Left lung (tissue), 10 donors: ENCODE measurements around the gene MGRN1. TPM values are rescaled to one million over a fixed set of nuclear protein-coding genes. Genes with fewer than 3 reads are reported as not detected.

ENCODE experiments used
- ATAC-seq: fragments of 200-7000 bp; cut with Tn5 transposase; one replicate; pipeline ENCODE4 v1.9.1; 2020; ENCODE audit warnings: moderate library complexity
- DNase-seq, 4 donors: peaks; one replicate each; pipeline ENCODE4 v3.0.0-alpha.2; 2013 to 2020
- H3K27ac ChIP-seq, 2 donors: fragments of 200-600 bp; sonication (generic) in 1 of 2; one replicate each; pipeline versions ENCODE4 v1.5.0 to v1.8.0; 2020 to 2021
- H3K27me3 ChIP-seq, 2 donors: fragments of 200-600 bp; sonication (generic) in 1 of 2; one replicate each; pipeline versions ENCODE4 v1.5.0 to v1.8.0; 2020 to 2021
- H3K36me3 ChIP-seq, 2 donors: fragments of 200-600 bp; sonication (generic) in 1 of 2; one replicate each; pipeline versions ENCODE4 v1.5.0 to v1.8.0; 2020 to 2021
- H3K4me1 ChIP-seq, 2 donors: fragments of 200-600 bp; one replicate each; pipeline ENCODE4 v1.8.0; 2021
- H3K4me3 ChIP-seq, 2 donors: fragments of 200-600 bp; sonication (generic) in 1 of 2; one replicate each; pipeline versions ENCODE4 v1.5.0 to v1.8.0; 2020 to 2021; ENCODE audit warnings: mild to moderate bottlenecking in 1 of 2
- H3K9me3 ChIP-seq, 2 donors: fragments of 200-600 bp; sonication (generic) in 1 of 2; one replicate each; pipeline versions ENCODE4 v1.5.0 to v1.8.0; 2020 to 2021
- CTCF ChIP-seq, 2 donors: fragments of 200-600 bp; sonication (generic) in 1 of 2; IDR thresholded peaks; one replicate each; pipeline versions ENCODE4 v1.5.0 to v1.8.0; 2021; ENCODE audit warnings: antibody characterized with exemption in 2 of 2
- intact Hi-C, 2 donors: fragments of 100-400 bp; cut with DNase I; formaldehyde crosslinking; loops; one replicate each; pipeline versions ENCODE4 v1.11.2 to v1.14.2; 2022
- polyA plus RNA-seq, 6 donors: library from polyadenylated mRNA; unstranded; fragments of 120-200 nt; gene quantifications; one replicate each; pipeline ENCODE4 v1.2.1, GENCODE V29; 2013; ENCODE audit not compliant: insufficient read length in 6 of 6
- total RNA-seq, 2 donors: library from RNA; stranded (reverse); fragmentation: NEBNext Ultra II Directional; extraction: Animal tissue kit (Norgen Biotek cat#: 25700); gene quantifications; one replicate each; pipeline ENCODE4 v1.2.1, GENCODE V29; 2021
- donor health status: DM: no; HTN: yes; CAD: no.
- donor health status: DM: no; HTN: no; CAD: no.

MGRN1 gene
- total and polyA plus RNA-seq, 8 donors: 56.9 to 98.1 (median 69.4) TPM

- no peaks in the 10 kb centered on the region for H3K27me3 ChIP-seq
- H3K27ac ChIP-seq: peak overlapping the region; percentile 95
- H3K9me3 ChIP-seq: no peaks in the 10 kb centered on the region
- TF ChIP-seq CTCF (IDR thresholded peaks at IDR 0.05): no peak
- H3K4me3 ChIP-seq: peak overlapping the region; percentile 35 to 93
- no peaks in the 10 kb centered on the region for H3K36me3 ChIP-seq
- intact Hi-C loops: no loop called here
- peaks cover 28 to 55% of the 10 kb centered on the region in 2 donors for H3K4me1 ChIP-seq
- DNase-seq (peak; percentile 98 to 100 (median 100)), ATAC-seq (peak; percentile 89)
These were observed 8.4 kb upstream of the MGRN1 start for GRCh38 chr16:4616047-4616811.

DNA sequence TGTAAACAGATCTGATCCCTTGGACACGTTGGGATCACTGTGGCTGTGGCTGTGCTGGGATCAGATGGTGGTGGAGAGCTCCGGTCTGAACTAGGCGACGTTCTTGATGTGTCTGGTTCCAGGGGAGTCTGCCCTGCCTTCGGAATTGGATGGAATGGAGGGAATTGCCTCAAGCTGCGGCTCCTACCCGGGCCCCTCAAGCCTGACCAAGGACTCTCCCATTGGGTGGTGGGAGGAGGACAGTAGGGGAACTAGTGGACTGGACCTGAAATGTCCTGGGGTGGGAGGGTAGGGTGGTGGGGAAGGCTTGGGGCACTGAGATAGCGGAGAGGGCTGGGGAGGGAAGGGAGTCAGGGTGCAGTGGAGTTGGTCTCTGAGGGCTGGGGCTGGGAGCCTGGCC is 6.7 kb upstream of the MGRN1 start:
- no peak for ATAC-seq
- no peak for DNase-seq
- H3K9me3 ChIP-seq: no peaks in the 10 kb centered on the region
- peak overlapping the region; percentile 33 to 95 for H3K27ac ChIP-seq
- intact Hi-C loops: no loop called here
- H3K36me3 ChIP-seq: no peaks in the 10 kb centered on the region
- no peak for TF ChIP-seq CTCF (IDR thresholded peaks at IDR 0.05)
- H3K4me3 ChIP-seq: no peak overlapping the region
- H3K27me3 ChIP-seq: no peaks in the 10 kb centered on the region
- peaks cover 15 to 38% of the 10 kb centered on the region in 2 donors for H3K4me1 ChIP-seq

GRCh38 chr16:4618645-4619418 is 5.8 kb upstream of the MGRN1 start:
- Histone ChIP-seq H3K4me3 (no peak overlapping the region), H3K27ac (peak overlapping the region in 1 of 2 donors; percentile 33)

DNA sequence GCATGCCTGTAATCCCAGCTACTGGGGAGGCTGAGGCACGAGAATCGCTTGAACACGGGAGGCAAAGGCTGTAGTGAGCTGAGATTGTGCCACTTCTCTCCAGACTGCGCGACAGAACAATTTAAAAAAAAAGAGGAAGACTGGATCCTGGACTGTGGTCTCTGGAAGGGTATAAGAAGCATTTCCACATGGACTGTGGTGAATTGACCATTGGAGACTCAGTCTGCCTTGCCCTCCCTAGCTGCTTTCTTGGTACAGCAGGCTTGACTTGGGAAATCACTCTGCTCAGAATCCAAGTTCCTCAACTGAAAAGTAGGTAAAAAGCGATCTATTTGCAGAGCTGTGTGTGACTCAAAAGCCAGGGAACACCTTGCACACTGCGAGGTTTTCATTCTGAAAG is 1.0 kb upstream of the MGRN1 start:
- Histone ChIP-seq H3K9me3 (no peaks in the 10 kb centered on the region), H3K27me3 (no peaks in the 10 kb centered on the region), H3K27ac (peak overlapping the region in 1 of 2 donors; percentile 98), H3K4me1 (peaks cover 10 to 45% of the 10 kb centered on the region in 2 donors), H3K4me3 (no peak overlapping the region), H3K36me3 (no peaks in the 10 kb centered on the region)
- ATAC-seq (no peak), DNase-seq (no peak)
- intact Hi-C loops: no loop called here
- TF ChIP-seq CTCF (IDR thresholded peaks at IDR 0.05): no peak

More at GRCh38 chr16:4618645-4619418, 5.8 kb upstream of the MGRN1 start:
- no peak for TF ChIP-seq CTCF (IDR thresholded peaks at IDR 0.05)
- Histone ChIP-seq H3K36me3 (no peaks in the 10 kb centered on the region), H3K4me1 (peaks cover 8 to 38% of the 10 kb centered on the region in 2 donors), H3K27me3 (no peaks in the 10 kb centered on the region), H3K9me3 (no peaks in the 10 kb centered on the region)
- intact Hi-C loops: no loop called here
- DNase-seq (no peak), ATAC-seq (no peak)
